ENCODE measurements around the gene ADD2.
"Not testable (repeated sequence)": the region's sequence is repeated elsewhere in the genome, so short reads cannot be mapped to it uniquely, and the experiment has no call there.

The ADD2 gene

DNA sequence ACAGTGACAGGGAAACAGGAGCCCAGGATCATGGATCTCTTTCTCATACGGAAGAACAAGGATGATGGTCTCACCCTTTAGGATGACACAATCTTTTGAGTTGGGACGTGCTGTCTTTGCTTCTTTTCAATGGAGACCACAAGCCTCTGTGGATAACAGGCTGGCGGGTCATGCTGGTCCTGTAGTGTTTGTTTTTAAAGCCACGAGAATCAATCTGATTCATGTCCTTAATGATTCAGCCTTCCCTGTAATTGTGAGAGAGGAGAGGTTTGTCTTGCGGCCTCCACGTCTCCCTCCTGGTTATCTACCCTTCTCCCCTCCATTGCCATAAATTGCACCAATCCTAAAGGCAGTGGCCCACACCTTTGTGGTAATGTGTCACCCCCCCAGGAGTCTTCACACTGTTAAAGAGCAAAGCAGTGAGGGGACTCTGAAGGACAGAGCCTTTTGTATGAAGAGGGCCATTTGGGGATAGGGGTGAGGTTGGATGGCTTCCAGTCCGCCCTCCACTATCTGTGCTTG lies 126.7 kb downstream of the ADD2 start:
- DNase-seq (ENCODE audit: low read depth, low spot score): no peak

DNA sequence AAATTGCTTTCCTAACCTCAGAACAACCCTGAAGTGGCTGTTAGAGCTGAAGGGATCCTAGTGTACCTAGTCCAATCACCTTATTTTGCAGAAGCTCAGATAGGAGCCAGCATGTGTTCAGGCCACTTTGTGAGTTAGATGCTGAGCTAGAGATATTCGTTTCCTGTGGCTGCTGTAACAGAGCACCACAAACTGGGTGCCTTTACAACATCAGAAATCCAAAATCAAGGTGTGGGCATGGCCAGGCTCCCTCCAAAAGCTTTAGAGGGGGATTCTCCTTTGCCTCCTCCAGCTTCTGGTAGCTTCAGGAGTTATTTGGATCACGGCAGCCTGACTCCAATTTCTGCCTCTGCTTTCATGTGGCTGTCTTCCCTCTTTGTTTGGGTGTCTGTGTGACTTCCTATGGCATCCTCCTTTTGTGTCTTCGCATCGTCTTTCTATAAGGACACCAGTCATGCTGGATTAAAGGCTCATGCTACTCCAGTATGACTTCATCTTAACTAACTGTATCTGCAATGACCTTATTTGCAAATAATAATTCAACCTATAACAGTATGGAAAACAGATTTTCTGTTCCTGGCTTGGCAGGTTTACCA lies 128.1 kb downstream of the ADD2 start:
- DNase-seq (ENCODE audit: low read depth, low spot score): no peak

DNA sequence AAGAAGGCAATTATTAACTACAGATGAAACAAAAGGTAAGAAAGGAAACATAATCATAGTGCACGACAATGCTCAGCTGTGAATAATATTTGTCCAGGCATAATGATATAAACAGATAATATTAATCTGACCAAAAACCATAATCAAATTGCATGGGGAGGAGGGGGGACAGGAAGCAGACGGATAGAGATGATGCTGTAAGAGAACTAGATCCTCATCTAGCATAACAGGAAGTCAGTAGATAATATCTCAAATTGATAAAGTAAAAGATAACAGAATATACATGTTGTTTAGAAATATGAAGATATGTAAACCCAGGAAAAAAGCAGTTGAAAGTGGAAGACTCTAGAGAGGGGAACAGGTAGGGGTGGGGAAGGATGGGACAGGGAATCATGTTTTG lies 129.4 kb downstream of the ADD2 start:
- DNase-seq (ENCODE audit: low read depth, low spot score): no peak

DNA sequence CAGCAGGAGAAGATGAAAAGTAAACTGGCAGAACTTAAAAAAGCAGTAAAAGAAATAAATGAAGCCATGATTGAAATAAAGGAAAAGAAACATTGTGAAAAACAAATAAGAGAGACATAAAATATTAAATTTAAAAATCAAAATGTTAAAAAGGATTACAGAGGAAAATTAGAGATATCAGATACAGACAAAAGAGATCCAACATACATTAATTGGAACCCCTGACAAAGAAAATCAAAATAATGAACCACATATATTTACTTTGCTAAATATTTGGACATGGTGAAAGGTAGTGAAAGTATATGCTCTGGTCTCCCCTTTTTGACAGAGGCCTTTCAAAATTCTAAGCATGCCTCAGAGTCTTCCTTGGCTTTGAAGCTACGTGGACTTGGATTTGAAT lies 134.5 kb downstream of the ADD2 start:
- DNase-seq (ENCODE audit: low read depth, low spot score): no peak

DNA sequence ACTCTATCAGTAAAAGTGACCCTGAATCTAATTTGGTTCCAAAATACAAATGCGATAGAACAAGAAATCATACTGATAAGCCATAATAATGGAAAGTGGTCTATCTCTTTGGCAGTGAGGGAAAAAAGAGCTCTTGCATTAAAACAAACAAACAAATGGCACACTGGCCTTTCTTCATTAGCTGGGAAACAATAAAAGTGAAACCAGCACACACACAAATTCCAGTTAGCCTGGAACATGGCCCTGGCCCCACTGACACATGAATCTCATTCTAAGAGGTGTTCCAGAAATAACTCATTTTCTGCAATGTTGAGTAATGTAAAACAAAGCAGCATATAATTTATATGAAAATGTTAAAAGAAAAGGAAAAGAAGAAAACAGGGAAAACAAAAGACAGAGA lies 135.0 kb downstream of the ADD2 start:
- DNase-seq (ENCODE audit: low read depth, low spot score): no peak

DNA sequence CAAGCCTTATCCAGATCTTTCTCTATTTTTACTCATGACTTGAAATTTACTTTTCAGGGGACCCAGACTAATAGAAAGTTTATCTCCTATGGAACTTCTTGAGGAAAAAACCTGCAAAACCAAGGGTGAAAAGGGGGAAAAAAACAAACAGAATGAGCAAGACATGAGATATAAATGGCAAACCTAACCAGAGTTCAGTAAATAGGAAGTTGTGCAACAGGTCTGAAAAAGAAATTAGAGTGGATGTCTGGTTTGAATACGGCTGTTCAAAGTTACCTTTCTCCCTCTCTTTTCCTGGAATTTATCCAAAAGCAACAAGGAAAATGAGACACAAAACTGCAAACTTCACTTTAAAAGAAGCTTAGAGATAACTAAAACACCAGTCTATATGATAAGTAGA lies 135.6 kb downstream of the ADD2 start:
- DNase-seq (ENCODE audit: low read depth, low spot score): no peak

DNA sequence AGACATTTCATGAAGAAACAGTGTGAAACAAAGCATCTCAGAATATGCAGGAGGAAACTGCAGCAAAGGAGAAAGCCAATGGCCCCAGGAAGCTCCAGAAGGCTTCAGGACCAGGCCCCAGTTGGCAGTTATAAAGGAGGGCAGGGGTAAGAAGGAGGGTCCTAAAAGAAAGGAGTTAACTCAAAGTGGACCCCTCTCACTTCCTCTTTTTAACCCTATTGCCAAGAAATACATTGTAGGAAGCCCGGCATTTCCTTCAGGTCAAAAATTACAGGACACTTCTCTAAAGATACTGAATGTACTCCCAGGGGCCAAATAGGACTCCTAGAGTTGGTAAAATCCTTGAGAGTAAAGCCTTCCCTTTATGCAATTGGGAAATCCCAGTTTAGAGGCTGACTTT lies 137.2 kb downstream of the ADD2 start:
- DNase-seq (ENCODE audit: low read depth, low spot score): no peak

DNA sequence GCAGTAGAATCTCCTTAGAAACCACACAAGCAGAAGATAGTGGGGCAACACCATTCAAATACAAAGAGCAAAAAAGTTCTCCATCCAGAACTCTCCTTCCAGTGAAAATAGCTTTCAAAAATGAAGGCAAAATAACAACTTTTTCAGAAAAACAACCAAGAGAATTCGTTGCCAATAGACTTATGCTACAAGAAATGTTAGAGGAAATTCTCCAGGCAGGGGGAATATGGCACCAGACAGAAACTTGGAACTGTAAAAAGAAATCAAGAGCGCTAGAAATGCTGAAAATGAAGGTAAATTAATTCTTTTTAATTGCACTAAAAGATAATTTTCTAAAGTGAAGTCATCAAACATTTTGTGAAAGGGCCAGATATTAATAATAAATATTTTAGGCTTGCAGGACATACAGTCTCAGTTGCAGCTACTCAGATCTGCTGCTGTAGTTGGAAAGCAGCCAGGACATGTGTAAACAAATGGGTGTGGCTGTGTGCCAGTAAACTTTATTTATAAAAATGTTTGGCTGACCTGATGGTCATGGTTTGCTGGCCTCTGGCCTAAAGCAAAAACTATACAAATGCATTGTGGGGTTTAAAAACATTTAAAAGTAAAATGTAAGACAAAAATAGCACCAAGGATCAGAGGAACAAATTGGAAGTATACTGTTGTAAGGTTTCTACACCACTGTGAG lies 140.6 kb downstream of the ADD2 start:
- DNase-seq (ENCODE audit: low read depth, low spot score): no peak

DNA sequence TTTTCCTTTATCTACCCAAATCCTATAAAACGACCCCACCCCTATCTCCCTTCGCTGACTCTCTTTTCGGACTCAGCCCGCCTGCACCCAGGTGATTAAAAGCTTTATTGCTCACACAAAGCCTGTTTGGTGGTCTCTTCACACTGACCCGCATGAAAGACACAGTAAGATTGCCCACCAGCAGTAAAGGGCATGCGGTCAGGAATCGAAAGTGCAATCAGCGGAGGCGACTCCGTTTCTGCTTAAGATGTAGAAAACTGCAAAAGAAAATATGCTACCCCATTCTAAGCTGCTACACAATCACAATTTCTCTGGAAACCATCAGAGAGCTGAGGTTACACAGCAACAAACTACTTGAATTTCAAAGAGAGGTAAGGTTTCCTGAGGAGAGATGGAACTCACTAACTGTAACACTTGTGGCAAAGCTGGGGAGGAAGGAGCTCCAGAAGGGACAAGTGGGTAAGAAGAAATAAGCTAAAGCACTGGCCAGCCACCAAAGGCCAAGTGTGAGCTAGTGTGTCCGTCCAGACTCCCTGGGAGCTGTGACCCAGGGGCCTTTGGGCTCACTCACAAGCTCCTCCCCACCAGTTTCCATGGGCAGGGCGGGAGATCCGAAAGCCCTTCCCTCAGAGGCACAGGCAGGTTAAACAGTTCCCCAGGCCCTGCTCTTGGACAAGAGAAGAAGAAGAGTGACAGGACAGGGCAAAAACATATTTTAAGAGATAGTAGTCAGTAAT lies 141.6 kb downstream of the ADD2 start:
- no peak for DNase-seq (ENCODE audit: low read depth, low spot score)

DNA sequence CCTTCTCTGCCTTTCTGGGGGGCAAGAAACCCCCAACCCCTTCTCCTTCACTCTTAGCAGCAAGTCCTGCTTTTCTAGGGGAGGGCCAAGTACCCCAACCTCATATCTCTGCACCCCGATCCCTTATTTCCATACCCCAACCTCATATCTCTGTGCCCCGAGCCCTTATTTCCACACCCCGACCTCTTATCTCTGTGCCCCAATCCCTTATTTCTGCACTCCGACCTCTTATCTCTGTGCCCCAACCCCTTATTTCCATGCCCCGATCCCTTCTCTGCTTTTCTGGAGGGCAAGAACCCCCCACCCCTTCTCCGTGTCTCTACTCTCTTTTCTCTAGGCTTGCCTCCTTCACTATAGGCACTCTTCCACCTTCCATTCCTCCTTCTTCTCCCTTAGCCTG lies 146.5 kb downstream of the ADD2 start:
- not testable (repeated sequence) for DNase-seq (ENCODE audit: low read depth, low spot score)

DNA sequence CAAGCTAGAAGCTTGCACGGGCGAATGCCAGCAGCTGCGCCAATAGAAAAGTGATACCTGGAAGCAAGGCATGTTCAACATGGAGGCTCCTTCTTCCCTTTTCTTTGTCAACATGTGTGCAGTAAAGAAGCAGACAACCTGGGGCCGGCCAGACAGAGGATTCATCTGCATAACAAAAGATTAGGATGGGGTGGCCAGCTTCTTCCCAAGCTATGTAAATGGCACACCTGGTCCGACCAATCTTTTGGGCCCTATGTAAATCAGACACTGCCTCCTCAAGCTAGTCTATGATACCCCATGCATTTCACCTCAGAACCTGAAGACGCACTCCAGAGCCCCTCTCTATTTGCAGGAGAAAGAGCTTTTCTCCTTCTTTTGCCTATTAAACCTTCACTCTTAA lies 148.0 kb downstream of the ADD2 start:
- peak; percentile 74 for DNase-seq (ENCODE audit: low read depth, low spot score)

DNA sequence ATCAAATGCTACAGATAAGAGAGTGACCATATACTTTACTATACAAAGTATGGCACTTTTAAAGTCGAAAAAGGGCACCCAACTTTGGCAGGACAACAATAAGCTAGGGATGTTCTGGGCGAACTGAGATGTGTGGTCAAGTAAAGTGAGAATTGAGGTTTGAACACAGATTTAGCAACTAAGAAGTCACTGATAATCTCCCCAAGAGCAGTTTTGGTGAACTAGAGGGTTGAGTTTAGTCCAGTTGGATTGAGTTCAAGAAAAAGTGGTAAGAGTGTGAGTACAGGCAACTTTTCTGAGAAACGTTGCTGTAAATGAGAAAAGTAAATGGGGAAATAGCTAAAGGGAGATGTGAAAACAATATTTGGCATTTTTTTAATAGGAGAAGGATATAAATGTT lies 148.8 kb downstream of the ADD2 start:
- no peak for DNase-seq (ENCODE audit: low read depth, low spot score)

DNA sequence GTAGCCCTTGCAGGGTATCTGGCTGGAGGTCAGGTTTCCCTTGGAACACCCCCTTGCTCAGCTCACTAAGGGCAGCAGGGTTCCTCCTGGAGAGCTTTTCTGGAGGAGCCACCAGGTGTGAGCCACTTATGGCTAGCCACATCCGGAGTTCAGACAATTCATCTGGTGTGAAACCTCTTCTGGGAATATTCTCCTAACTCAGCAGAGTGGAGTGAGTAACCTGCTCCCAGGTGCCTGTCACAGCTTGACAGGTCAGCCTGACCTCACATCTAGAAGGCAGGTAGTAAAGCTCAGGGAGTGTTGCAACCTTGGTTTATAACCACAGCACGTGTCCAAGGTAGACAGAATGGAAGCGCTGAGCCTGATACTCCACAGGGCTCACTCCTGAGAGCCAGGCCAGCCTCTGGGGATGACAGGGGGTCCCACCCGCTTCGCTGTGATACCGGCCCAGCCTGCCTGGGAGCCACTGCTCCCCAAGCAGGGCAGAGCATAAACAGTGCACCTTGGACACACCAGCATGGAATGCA lies 151.8 kb downstream of the ADD2 start:
- DNase-seq (ENCODE audit: low read depth, low spot score): no peak

DNA sequence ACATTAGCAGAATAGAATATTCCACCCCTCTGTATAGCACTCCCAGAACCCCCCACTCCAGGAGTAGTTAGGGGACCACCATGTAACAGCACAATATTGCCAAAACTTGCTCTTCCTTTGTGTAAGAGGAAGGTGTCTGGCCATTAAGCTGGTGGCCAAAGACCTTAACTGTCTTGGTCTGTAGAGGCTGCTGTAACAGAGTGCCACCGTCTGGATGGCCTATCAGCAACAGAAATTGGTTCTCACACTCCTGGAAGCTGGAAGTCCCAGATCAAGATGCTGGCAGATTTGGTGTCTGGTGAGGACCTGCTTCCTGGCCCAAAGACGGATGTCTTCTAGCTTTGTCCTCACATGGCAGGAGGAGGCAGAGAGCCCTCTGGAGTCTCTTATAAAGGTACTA lies 152.8 kb downstream of the ADD2 start:
- DNase-seq (ENCODE audit: low read depth, low spot score): no peak

DNA sequence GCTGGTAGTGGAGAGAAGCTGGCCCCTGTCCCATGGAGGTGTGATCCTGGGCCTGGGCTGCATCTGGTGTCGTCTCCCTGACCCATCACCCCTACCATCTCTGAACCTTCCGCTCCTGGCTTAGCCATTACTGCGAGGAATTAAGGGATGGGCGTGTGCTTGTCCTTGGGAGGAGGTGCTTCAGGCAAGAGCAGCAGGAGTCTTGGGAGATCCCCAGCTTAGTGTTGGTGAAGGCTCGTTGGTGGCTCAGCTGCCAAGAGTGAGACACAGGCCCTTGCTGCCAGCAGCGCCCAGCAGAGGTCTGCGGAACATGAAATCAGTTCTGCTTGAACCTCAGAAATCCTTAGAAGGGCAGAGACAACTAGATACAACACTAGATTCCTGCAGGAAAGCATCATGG lies 154.5 kb downstream of the ADD2 start:
- no peak for DNase-seq (ENCODE audit: low read depth, low spot score)

DNA sequence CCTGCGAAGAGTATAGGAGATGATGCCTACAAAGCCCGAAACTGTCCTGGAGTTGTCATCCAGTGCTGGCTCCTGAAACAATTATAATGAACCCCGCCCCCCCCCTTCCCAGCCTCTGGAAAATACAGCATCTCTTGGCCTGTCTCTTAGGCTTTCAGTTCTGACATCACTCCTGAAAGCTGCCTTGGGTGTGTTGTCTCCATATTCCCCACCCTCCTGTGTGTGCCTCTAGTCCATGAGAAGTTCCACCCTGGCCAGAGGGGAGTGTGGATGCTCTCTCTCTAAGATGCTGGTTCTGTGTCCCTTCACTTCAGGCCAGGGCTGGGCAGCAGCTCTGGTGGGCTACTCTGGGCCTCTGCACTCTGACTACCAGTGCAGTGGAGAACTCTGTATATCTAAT lies 155.4 kb downstream of the ADD2 start:
- DNase-seq (ENCODE audit: low read depth, low spot score): no peak

DNA sequence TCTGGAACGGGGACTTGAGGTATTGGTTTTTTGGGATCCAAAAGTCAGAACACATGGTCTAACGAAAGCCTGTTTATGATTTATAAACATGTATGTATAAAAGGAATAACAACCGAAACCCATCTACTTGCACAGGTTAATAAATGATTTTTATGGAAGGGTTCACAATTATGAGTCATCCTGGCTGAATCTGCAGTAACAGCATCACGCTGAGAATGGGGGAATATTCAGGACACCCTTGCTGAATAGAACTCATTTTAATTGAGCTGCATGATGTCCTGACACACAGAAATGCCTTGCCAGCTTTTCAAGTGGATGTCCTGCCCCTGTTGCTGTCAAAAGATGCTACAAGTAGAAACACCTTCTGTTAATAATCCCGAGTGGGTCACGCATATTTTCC lies 159.6 kb downstream of the ADD2 start:
- no peak for DNase-seq (ENCODE audit: low read depth, low spot score)

DNA sequence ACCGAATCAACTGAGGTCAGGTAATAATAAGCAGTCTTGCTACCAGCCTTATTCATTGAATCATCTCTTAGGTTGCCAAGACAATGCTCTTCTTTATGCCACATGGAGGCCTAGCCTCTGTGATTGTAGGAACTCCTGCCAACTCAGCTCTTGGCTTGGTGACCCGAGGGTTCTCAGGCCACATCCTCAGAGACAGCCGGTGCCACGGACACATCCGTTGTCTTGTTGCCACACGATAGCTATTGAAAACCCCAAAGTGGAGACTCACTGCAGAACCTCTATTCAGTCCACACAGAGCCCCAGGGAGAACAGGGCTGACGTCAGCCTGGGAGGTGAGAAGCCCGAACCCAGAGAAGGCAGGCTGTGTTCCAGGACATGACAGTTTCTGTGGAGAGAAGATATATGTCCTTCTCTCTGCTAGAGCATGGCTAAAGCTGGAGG lies 160.9 kb downstream of the ADD2 start:
- DNase-seq (ENCODE audit: low read depth, low spot score): no peak
